Muscle of back (tissue), 11 donors: ENCODE measurements around the gene PRDM11. TPM values are rescaled to one million over a fixed set of nuclear protein-coding genes. Genes with fewer than 3 reads are reported as not detected.
A peak's percentile ranks its signal among the peaks of the same experiment; 100 is the strongest.

ENCODE experiments used
- DNase-seq, 3 donors: peaks; one replicate each; pipeline versions ENCODE4 v3.0.0 to v3.0.0-alpha.2; 2013
- polyA plus RNA-seq, 10 donors: library from polyadenylated mRNA; unstranded; fragments of 120-200 nt; gene quantifications; one replicate each; pipeline ENCODE4 v1.2.1, GENCODE V29; 2013; ENCODE audit not compliant: insufficient read length in 10 of 10

PRDM11 gene
- polyA plus RNA-seq, 10 donors, result 17.4 to 23.8 (median 22.4) TPM

DNA sequence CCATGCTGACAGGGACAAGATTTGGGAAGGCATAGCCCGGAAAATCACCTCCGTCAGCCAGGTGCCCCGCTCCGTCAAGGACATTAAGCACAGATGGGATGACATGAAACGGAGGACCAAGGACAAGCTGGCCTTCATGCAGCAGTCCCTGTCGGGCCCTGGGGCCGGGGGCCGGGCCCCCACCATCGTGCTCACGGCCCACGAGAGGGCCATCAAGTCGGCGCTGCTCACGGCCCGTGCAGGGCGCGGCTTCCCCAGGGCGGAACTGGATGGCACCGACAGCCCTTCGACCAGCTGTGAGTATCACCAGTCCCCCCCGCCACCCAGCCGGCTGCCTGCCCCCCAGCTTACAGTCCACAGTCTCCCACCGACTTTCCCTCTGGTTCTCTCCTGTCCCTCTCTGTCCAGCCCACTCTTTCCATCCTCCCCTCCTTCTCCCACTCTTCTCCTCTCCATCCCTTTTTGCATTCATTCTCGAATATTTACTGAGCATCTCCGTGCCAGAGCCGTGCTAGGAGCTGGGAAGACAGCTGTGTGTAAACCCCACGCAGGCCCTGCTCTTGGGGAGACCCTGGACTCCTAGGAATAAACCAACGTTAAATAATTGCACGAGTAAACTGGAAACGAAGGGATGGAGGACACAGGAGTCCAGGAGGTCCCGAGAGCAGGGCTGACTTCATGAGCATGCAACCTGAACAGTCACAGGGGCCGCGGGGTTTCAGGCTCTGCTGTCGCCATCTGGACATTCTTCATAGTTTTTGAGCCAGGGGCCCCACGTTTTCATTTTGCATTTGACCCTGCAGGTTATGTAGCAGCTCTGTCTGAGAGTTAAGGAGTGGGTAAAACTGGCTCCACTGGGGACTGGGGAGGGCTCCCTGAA is 62.8 kb downstream of the PRDM11 start:
- peak in 1 of 3 donors; percentile 23 for DNase-seq

- DNase-seq, result peak; percentile 87 to 98 (median 94)
These were observed 63.7 kb downstream of the PRDM11 start for GRCh38 chr11:45209891-45210699.

GRCh38 chr11:45210846-45211245 is 64.4 kb downstream of the PRDM11 start:
- peak in 1 of 3 donors; percentile 42 for DNase-seq

DNA sequence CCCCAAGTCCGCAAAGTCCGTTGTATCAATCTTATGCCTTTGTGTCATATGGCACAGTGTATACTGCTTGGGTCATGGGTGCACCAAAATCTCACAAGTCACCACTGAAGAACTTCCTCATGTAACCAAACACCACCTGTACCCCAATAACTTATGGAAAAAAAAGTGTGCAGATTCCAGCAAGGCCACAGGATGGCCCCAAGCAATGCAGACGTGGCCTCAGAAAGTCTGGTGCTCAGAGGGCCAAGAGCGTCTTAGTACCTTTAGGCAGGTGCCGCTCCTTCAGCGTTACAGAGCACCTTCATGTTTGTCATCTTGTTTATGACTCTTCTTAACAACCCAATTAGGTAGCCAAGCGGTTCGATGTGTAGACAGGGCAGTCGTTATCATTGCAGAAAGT is 65.3 kb downstream of the PRDM11 start:
- DNase-seq, result no peak

GRCh38 chr11:45212566-45213315 is 66.3 kb downstream of the PRDM11 start:
- DNase-seq, result no peak

DNA sequence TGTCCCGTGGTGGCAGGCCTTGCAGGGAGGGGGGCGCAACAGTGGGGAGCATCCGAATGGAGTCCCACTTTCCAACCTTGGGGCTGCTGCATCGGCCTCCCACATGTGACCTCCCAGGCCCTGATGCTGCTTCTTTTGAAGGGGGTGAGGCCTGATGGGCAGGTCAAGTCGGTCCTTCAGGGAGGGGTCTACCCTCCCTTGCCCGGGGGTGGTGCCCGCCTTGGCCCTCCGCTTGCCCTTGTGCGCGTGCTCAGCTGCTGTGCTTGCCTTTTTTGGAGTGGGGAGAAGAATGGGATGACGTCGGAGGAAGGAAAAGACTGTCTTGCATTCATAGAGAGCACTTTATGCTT is 66.9 kb downstream of the PRDM11 start:
- no peak for DNase-seq

- DNase-seq, result no peak
These were observed 67.3 kb downstream of the PRDM11 start for GRCh38 chr11:45213717-45214116.

DNA sequence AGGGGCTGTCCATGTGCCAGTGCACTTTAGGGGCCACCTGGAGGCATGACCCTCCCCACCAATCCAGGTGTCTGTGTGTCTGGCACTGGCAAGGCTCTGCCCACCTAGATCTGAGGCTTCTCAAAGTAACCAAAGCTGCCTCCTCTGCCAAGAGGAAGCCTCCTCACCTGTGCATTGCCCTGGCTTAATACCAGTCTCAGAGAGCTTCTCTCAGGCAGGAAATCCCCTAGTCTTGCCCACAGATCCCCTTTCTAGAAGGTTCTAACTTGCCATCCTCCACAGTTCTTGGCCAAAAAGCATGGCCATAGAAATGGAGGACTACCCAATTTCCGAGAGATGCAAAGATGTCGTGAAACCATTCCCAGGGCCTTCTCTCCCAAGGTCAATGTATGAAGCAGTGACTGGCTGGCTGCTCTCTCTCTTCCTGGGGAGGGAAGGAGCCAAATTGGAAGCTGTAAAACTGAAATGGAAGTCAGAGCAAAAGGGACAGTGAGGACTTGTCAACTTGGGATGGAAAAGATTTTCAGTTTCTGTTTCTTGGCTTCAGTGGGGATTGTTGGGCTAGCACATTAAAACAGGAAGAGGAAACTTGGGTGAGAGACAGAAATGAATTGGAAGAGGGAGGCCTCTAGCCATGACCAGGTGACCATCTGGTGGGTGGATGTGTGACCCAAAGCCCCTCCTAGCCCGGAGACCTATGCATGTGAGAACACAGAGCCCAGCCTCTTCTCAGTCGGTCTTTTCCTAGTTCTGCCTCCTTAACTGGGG is 68.8 kb downstream of the PRDM11 start:
- no peak for DNase-seq

DNA sequence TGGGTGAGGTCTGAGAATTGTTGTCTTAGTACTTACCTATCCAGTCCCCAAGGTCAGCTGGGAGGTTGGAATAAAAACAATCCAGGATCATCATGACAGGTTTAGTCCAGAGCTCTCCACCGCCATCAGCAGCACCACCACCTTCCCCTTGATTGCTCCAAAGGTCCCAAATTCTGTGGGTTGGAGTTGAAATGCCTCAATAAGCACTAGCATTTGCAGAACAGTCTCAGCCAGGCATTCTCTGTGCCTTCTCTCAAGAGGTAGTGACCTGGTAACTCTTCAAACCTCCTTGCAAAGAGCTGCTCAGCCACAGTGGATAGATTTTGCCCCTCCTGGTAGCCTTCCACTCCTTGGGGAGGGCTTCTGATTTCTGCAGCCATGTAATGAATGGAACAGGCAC is 69.6 kb downstream of the PRDM11 start:
- DNase-seq, result no peak

GRCh38 chr11:45216901-45217300 is 70.5 kb downstream of the PRDM11 start:
- no peak for DNase-seq

- DNase-seq, result no peak
These were observed 71.6 kb downstream of the PRDM11 start for GRCh38 chr11:45217991-45218390.

DNA sequence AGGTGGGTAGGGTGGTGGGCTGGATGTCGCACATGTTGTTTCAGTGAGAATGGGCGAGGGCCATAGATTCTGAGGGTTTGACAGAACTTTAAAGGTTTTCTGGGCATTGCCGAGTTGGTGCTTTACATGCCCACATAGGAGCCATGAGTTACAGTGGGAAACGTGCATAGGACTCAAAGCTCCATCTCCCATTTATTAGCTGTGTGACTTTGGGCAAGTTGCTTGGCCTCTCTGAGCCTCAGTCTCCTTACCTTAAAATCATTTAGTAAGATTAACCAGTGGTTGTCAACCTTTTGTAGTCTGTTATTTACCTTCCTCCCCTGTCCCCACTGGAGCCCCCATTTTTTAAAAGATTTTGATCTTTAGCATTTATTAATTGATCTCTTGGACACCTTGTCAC is 72.3 kb downstream of the PRDM11 start:
- no peak for DNase-seq

GRCh38 chr11:45219411-45219810 is 73.0 kb downstream of the PRDM11 start:
- DNase-seq, result no peak

DNA sequence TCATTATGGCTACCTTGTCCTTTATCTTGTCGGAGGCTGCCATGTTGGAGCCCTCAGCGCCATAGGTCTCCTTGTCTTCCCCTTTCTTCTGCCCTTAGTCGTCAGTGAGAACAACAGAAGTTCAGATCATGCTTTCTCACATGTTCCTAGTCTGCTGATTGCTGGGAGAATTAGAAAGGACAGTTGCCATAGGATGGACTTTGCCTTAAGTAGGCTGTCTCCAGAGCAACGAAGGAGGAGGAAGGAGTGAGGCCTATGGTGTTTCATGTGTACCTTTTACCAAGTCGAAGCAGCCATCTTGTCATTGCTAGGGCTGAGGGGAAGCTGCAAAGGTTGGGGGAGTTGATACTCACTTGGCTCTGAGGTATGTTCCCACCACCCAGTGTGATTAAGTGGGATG is 77.1 kb downstream of the PRDM11 start:
- DNase-seq, result no peak

GRCh38 chr11:45224766-45225165 is 78.3 kb downstream of the PRDM11 start:
- DNase-seq, result no peak

GRCh38 chr11:45225277-45225676 is 78.8 kb downstream of the PRDM11 start:
- DNase-seq, result no peak

DNA sequence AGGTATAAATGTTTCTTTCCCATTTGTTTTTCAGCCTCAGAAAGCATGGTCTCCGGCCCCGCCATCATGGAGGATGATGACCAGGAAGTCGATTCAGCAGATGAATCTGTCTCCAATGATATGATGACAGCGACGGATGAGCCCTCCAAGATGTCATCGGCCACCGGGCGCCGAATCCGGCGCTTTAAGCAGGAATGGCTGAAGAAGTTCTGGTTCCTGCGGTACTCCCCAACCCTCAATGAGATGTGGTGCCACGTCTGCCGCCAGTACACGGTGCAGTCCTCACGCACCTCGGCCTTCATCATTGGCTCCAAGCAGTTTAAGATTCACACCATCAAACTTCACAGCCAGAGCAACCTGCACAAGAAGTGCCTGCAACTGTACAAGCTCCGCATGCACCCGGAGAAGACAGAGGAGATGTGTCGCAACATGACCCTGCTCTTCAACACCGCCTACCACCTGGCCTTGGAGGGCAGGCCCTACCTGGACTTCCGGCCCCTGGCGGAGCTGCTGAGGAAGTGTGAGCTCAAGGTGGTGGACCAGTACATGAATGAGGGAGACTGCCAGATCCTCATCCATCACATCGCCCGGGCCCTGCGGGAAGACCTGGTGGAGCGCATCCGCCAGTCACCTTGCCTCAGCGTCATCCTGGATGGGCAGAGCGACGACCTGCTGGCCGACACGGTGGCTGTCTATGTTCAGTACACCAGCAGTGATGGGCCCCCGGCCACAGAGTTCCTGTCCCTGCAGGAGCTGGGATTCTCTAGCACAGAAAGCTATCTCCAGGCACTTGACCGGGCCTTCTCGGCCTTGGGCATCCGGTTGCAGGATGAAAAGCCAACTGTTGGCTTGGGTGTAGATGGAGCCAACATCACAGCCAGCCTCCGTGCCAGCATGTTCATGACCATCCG is 79.8 kb downstream of the PRDM11 start:
- no peak for DNase-seq

DNA sequence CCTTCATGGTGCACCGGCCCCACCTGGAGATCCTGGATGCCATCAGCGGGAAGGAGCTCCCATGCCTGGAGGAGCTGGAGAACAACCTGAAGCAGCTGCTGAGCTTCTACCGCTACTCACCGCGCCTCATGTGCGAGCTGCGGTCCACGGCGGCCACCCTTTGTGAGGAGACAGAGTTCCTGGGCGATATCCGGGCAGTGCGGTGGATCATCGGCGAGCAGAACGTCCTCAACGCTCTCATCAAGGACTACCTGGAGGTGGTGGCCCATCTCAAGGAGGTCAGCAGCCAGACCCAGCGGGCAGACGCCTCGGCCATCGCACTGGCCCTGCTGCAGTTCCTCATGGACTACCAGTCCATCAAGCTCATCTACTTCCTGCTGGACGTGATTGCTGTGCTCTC is 80.5 kb downstream of the PRDM11 start:
- DNase-seq, result no peak

- DNase-seq, result no peak
These were observed 81.4 kb downstream of the PRDM11 start for GRCh38 chr11:45227836-45228235.

DNA sequence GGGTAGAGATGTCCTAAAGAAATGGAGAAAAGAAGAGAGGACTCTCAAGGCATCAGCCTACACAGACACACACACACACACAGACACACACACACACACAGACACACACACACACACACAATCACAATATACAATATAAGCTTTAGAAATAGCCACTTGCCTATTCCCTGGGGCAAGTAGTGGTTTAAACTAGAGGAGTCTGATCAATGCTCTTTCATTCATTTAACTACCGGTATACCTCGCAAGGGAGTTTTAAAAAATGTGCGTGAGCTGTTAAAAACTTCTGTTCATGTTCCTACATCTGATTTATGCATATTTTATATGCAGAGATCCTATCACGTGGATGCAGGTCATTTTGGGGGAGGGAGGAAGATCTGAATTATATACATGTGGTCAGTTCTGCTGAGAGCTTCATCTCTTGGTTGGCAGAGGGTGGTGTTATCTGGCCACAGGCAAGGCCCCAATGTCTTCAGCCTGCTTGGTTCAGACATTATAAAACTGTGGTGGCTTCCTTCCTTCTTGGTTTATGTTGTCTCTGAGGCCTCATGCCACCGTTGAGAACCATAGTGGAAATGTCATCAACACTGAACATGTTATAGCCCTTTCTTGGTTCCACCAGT is 83.1 kb downstream of the PRDM11 start:
- no peak for DNase-seq
